HG03045 (cell line): ENCODE data around the gene CHST8.
"Not testable (repeated sequence)": the region's sequence is repeated elsewhere in the genome, so short reads cannot be mapped to it uniquely, and the experiment has no call there.

ENCODE experiments used
- ATAC-seq: cut with Tn5 transposase; IDR thresholded peaks from one replicate; pipeline ENCODE4 v1.9.1; 2021; ENCODE audit warnings: mild to moderate bottlenecking, moderate library complexity; ENCODE audit not compliant: unreplicated experiment

Gene CHST8

DNA sequence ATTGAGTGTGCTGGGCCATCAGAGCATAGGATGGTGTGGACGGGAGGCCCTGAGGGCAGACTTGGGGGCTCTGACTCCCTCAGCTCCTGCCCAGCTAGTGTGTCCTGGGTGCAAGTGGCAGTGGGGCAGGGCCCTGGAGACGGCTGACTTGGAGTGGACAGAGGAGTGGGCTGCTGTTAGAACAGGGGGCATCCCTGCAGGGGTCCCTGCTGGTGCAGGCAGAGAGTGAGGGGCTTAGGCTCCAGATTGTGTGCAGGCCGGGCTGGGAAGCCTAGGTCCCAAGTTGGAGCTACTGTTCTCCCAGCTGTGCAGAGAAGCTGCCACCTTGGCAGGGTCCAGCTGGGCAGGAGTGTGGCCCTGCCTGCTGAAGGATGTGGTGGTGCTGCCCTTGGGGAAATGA lies 183.6 kb downstream of the CHST8 start:
- ATAC-seq: no peak

DNA sequence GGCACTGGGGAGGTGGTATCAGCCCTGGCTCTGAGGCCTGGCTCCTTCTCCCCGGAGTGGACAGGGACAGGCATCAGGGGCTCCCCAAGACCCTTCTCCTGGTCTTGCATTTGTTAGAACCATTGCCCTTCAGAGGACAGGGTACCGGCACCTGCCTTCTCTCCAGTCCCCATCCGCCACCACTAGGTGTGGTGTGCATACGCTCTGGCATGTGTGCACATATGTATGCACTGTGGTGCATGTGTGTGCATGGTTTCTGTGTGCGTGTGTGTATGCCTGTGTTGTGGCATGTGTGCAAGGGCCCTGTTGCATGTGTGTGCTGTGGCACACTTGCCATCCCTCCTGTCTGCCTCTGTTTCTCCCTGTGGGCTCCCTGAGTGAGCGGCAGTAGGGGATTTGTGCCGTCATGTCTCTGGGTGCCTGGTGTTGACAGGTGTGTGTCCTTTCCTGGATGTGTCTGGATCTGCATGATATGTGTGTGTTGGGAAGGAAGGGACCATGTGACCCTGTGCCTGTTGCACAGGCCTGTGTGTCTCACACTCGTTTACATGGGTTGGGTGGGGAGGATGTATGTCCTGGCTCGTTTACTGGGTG lies 184.2 kb downstream of the CHST8 start:
- ATAC-seq: no peak

- ATAC-seq: no peak
Observed at GRCh38 chr19:33806434-33806881, 184.7 kb downstream of the CHST8 start.

DNA sequence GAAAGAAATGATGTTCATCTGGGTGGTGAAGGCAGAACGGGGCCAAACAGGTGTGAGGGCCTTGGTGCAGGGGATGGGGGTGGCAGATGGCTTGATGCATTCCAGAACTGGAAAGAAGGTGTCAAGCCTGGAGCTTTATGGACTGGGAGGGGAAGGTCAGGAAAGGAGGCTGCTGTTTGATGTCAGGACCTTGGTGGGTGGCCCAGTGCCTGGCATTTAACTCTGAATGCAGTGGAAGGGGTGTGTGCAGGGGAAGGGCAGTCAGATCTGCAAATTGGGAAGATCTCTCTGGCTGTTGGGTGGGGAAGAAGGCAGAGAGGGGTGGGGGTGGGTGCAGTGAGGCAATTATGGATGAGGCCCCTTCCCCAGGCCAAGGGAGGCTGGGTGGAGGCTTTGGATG lies 186.6 kb downstream of the CHST8 start:
- no peak for ATAC-seq

- no peak for ATAC-seq
Observed at GRCh38 chr19:33809960-33810359, 188.2 kb downstream of the CHST8 start.

- no peak for ATAC-seq
Observed at GRCh38 chr19:33810821-33811220, 189.1 kb downstream of the CHST8 start.

GRCh38 chr19:33811246-33811645 lies 189.5 kb downstream of the CHST8 start:
- no peak for ATAC-seq

DNA sequence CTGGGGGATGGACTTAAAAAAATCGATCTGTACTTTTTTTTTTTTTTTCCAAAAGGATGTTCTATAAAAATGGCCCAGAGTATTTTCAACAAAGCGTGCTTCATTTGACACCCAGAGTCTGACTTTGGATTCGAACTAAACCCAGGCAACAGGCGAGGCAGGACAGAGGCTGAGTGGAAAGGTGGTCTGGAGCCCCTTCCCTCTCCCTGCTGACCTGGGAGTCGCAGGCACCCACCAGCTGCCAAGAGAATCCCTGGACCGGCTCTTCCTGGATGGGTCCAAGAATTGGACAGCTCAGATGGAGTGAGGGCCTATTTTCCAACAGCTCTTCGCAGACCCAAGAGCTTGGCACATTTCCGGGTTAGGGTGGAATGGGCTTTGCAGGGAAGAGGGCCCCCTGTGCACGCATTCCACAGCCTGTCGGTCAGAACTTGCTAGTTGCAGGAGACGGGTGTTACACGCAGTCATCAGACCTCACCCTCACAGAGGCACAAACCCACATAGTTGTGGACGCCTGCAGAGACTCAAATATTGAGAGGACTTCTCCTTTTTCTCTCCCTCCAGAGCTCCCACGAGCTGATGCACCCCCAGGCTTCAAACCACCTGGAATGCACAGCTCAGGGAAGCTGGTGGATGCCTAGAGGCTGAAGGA lies 190.1 kb downstream of the CHST8 start:
- ATAC-seq: no peak

DNA sequence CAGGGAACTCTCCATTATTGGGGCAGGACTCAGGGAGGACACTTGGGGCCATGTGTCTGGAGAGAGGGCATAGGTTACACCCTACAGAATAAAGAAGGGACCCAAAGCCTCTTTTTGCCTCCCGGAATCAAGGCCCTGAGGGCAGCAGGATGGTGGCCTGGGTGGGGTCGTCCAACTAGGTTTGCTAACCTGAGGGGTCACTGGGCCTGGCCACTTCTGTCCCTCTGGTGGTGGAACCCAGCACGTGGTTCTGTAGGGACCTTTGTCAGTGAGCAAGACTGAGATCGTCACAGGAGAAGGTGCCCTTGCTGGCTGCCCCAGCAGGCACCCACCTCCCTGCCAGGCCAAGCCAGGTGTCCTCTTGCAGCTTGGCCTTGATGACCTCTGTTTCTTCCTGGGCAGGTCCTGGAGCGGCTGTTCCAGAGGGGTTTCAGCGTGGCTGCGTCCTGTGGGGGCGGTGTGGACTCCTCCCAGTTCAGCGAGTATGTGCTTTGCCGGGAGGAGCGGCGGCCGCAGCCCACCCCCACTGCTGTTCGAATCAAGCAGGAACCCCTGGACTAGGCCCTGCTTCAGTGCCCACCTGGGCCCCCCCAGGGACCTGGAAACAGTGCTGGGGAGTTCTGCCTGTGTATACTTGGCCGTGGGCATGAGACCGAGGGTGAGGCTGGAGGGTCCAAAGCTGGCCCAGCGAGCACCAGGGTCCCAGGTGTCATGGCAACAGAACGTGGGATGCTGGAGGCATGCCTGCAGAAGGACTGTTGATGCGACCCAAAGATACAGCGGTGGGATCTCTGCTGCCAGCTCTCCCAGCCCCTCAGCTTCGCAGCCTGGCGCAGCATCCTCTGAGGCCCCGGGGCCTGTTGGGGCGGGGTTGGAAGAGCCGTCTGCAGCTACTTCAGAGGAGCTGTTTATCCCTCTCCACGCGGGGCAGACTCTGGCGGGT lies 190.9 kb downstream of the CHST8 start:
- no peak for ATAC-seq

DNA sequence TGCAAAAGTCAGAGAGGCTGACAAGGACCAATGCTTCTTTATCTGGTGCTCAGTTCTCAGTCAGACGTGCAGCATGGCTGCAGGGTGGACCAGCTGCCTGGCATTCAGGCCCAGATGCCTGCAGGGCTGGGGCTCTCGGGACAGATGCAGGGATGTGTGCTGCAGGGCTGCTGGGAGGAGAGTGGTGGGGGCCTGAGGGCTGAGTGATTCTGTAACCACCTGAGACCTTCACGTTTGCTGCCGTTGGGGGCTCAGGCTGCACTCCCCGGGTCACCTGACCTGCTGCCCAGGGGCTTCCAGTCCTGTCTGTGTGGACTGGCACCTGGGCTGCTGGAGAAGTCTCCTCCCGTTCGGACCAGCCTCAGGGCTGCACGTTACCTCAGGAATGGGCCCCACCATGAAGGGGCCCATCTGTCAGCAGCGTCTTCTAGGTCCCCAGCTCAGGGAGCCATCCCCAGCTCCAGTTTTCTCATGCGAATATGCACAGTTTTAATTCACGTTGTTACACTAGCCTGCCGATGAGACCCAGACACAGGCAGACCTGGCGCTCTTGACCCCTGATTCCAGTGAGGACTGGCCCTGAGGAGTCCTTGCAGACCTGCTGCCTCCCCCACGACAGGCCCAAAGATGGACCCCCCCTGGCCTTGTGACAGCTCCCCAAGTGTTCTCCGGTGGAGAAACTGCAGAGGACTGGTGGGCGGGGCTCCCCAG lies 191.8 kb downstream of the CHST8 start:
- no peak for ATAC-seq

DNA sequence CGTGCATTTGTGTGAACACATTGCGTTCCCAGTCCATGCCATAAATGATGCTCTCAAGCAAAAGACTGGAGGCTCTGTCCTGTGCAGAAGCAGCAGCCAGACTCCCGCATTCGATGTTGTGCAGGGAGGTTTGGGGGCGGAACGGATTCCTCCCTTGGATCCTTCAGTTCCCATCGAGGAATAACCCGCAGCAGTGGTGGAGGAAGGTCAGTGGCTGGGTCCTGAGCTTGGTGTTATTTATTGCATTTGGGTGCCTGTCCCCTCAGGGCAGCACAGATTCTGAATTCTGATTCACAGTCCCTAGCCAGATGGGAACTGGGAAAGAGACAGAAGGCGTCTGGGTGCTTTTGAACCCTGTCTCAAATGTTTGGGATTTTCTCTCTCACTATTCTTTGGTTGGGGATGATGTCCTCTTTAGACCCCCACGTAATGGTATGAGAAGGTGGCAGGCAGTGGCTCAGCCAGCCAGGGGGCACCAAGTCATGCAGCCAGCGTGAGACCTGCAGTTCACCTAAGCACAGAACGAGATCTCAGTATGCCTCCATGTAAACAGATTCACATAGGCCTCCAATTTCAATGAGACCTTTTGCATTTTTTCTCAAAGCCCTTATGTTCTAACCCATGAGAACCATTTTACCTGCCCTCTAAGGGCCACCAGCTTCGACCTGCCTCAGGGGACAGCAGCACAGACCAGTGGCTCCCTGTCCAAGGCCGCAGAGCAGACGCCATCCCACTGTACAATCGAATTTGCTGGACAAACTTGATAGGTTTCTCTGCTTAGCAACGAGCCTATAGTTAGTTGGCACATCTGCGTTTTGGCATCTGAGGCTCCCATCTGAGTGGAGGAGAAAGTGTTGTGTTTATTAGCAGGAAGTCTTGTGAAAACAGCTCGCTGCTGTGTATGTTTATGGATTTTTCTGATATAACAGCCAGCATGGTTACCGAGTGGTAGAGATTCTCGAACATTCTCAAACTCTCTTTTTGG lies 192.7 kb downstream of the CHST8 start:
- no peak for ATAC-seq

- no peak for ATAC-seq
Observed at GRCh38 chr19:33815380-33816340, 193.9 kb downstream of the CHST8 start.

DNA sequence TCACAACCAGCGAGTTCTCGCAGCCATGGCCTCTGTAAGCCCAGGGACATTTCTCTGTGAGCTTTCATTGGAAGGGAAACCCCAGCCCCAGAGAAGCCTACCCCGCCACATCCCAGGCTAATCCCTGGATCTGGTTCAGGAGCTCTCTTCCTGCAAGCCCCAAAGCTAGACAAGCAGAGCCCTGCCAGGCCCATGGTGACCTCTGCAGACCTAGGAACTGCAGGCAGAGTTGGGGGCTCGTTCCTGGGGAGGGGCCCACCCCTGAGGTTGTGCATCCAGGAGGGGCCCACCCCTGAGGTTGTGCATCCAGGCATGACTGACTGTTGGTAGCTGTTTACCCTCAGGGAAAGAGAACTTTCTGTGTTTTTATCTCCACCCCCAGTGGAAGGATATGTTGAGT lies 196.7 kb downstream of the CHST8 start:
- ATAC-seq: no peak

GRCh38 chr19:33819078-33819477 lies 197.3 kb downstream of the CHST8 start:
- ATAC-seq: not testable (repeated sequence)

DNA sequence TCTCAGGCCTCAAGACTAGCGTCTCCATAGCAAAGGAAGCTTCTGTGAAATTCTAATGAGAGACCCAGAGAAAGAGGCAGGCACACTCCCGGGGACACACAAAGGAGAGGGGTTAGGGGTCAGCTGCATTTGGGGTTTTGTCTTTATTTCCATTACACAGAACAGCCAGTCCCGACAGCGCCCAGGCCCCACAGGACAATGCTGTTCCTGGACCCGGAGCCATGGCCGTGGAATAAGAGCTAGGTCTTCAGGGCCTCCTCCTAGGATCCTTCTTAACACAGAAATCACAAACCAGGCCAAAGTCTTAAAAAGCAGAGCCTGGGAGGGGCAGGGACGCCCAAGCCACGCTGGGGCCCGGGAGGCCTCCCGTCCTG lies 197.7 kb downstream of the CHST8 start:
- no peak for ATAC-seq

DNA sequence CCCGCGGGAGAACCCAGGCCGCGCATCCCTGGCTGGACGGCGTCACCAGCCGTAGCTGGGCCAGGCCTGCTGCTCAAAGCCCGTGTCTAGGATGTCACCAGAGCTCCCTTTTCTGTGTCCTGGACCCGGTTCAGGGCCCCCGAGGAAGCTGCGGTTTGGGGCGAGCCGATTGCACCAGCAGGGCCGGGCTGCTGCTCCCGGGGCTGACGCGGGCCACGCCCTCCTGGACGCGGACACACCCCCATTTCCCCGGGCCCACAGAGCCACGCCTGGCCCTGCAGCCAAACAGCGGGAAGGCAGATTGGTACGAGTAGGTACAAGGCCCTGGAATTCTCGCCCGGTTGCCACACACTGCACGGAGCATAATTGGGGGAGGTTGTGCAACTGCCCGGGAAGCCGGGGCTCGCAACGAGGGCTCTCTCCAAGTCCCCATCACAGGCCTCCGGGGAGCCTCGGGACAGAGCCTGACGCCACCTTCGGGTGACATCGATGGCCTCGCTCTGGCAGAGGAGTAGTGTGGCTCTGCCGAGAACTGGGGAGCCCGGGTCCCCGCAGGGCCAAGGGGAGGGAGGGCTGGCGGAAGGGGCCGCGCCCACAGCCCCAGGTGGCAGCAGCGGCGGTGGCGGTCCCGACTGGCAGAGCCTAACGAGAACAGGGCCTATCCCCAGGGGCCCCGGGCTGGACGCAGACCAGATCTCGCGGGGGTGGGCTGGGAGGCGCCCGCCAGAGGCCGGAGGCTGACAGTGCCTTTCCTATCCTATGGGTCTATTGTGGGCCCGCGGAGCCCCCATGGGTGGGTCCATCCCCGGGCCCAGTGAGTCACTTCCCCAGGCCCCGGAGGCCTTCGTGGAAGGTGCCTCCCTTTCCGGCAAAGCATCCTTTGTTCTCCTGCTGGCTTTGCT lies 198.4 kb downstream of the CHST8 start:
- ATAC-seq: no peak

DNA sequence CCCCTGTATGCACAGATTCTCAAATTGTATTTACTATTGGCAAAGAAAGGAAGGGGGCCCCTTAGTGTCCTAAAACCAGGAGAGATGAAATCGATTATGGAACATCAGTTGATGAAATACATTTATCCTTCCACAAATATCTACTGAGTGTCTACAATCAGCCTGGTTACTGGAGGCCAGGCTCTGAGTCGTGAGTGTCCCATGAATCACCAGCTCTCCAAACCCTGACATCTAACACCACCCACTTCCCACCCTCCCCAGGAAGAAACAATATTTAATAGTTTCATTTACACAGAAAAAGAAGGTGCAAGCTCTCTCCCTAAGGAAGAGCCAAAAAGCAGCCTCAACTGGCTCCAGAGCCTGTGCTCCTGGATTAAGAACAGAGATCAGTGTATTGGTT lies 200.1 kb downstream of the CHST8 start:
- ATAC-seq: no peak
